Neutrophil (primary cell): ENCODE measurements around the gene RASA1.

Experiments
- H3K27ac ChIP-seq: fragments of 200-600 bp; sonication (generic); 2 replicates; pipeline ENCODE4 v1.5.1; 2016; ENCODE audit warnings: mild to moderate bottlenecking, moderate library complexity
- H3K27me3 ChIP-seq: fragments of 200-600 bp; sonication (generic); 2 replicates; pipeline ENCODE4 v1.6.0; 2016; ENCODE audit warnings: mild to moderate bottlenecking
- H3K36me3 ChIP-seq: fragments of 200-600 bp; sonication (generic); 2 replicates; pipeline ENCODE4 v1.5.1; 2017
- H3K4me1 ChIP-seq, 2 experiments: fragments of 200-600 bp in 1 of 2; sonication (generic) in 1 of 2; 1 replicate in 1 of 2; 2 replicates in 1 of 2; pipeline versions ENCODE4 v1.5.1 to v1.6.1; 2013 to 2016; ENCODE audit warnings: low read depth in 1 of 2, low read length in 1 of 2, mild to moderate bottlenecking in 1 of 2, moderate library complexity in 1 of 2; ENCODE audit not compliant: control insufficient read depth in 1 of 2, insufficient read depth in 1 of 2
- H3K4me3 ChIP-seq, 2 experiments: fragments of 200-600 bp in 1 of 2; sonication (generic) in 1 of 2; 1 replicate in 1 of 2; 2 replicates in 1 of 2; pipeline ENCODE4 v1.5.1; 2013 to 2016; ENCODE audit warnings: low read depth in 1 of 2, low read length in 1 of 2, mild to moderate bottlenecking in 1 of 2, moderate library complexity in 1 of 2
- H3K9me3 ChIP-seq: fragments of 200-600 bp; sonication (generic); 2 replicates; pipeline ENCODE4 v1.5.1; 2016
- CTCF ChIP-seq: fragments of 200-600 bp; sonication (generic); IDR thresholded peaks from 2 replicates; pipeline ENCODE4 v1.5.1; 2016; ENCODE audit warnings: antibody characterized with exemption

Gene RASA1

DNA sequence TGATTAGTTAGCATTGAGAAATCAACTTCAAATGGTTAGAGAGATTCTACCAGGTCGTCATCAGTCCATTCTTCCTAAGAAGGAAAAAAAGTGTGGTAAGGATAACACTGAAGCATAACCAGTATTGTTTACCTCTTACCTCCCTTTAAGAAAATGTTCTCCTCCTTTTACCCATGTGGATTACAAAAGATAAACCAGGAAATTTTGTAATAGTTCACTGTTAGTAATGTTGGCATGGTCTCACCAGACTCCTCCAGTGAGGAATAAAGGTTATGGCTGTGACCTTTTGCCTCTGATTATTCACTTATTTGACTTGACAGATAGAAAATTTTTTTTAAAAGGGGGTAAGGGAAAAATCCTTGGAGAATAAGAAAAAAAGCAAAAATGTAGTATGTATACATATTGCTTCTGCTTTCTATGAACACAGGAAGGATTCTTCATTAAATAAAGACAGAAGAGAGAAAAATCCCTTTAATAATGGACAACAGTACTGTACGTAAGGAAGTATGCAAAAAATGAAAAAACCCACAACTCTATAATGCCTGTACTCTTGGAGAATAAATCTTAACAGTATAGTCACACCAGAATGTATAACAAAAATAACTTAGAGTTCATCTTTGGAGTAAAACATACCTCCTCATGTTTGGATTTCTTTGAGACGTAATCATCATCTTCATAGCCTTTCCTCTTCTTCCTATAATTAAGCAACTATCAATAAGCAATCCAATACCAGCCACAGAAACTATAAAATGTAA lies 126.9 kb downstream of the RASA1 start:
- no peaks in the 10 kb centered on the region for H3K9me3 ChIP-seq
- H3K36me3 ChIP-seq: peaks cover 93% of the 10 kb centered on the region
- TF ChIP-seq CTCF: no peak
- H3K4me3 ChIP-seq: no peak overlapping the region
- no peaks in the 10 kb centered on the region for H3K27me3 ChIP-seq
- H3K4me1 ChIP-seq: peaks cover 16 to 20% of the 10 kb centered on the region in 2 experiments
- H3K27ac ChIP-seq: peak overlapping the region; percentile 52

DNA sequence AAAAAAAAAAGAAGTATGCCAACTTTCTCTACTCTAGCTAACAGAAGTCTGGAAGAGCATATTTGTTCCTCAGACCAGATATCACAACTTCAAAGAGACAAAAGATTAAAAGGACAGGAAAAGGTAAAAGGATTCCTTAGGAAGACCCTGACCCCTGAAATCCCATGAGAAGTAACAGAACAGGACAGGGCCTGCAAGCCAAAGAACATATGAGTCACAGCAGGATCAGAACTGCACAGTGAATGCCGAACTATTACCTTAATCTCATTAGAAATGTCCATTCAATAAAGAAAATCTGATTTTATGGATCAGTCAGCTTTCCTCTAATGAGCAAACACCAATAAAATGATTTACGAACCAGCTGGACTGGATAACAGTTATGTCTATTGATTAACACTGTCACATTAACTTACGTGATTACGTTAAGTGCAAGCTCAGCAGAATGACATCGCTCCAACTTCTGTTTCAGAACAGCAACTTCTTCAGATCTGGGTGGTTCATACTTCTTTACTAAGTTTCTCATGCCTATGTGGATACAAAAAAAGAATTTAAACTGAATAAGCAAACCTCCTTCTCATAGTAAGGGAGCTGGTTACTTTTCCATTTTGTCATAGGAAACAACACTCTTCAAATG lies 131.4 kb downstream of the RASA1 start:
- Histone ChIP-seq H3K9me3 (no peaks in the 10 kb centered on the region), H3K36me3 (peaks cover 74% of the 10 kb centered on the region), H3K27me3 (no peaks in the 10 kb centered on the region), H3K4me3 (no peak overlapping the region), H3K27ac (peak overlapping the region; percentile 62), H3K4me1 (peaks cover 24 to 28% of the 10 kb centered on the region in 2 experiments)
- TF ChIP-seq CTCF: no peak

DNA sequence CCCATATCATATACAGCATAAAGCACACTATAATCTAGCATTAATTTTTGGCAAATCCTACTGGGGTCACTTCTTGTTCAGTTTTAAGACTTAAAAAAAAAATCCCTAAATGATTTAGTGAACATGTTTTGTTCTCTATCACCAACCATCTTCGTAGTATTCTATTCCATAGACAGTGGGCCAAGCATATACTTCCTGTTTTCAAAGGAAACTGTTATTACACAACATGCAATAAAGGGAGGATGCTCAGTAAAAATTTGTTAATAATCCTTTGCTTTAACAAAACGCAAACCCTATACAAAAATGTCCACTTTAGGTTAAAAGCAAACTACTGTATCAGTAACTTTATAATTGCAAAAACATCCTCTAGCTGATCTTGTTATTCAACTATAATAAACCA lies 132.0 kb downstream of the RASA1 start:
- peak overlapping the region; percentile 62 for H3K27ac ChIP-seq
- no peaks in the 10 kb centered on the region for H3K27me3 ChIP-seq
- no peaks in the 10 kb centered on the region for H3K9me3 ChIP-seq
- H3K36me3 ChIP-seq: peaks cover 76% of the 10 kb centered on the region
- no peak for TF ChIP-seq CTCF
- H3K4me1 ChIP-seq: peaks cover 18 to 22% of the 10 kb centered on the region in 2 experiments
- no peak overlapping the region for H3K4me3 ChIP-seq

DNA sequence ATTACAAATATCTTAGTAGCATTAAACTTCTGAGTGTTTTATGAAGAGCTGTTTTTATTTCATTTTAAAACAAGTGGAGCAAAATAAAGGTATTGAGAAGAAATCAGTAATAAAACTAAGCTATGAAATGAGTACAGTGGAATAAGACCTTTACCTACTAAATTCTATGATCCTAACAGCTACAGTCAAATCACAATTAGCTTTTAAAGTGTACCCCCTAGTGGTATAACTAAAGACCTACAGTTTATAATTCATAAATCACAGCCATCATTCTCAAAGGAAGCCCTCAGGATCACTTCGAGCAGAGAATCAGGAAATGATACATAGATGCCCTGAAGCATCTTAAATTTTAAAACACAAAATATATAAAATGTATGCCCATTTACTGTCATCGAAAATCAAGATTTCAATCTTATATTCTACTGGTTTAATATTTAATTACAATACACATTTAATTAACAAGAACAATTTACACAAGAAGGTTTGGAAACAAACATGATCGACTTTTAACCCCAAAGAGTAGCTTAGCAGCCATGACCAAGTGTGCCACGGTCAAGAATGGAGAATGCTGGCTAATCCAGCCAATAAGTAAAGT lies 132.7 kb downstream of the RASA1 start:
- peaks cover 12 to 18% of the 10 kb centered on the region in 2 experiments for H3K4me1 ChIP-seq
- no peak overlapping the region for H3K4me3 ChIP-seq
- H3K27ac ChIP-seq: peak overlapping the region; percentile 62
- H3K27me3 ChIP-seq: no peaks in the 10 kb centered on the region
- H3K9me3 ChIP-seq: no peaks in the 10 kb centered on the region
- peak; percentile 43 for TF ChIP-seq CTCF
- H3K36me3 ChIP-seq: peaks cover 77% of the 10 kb centered on the region

DNA sequence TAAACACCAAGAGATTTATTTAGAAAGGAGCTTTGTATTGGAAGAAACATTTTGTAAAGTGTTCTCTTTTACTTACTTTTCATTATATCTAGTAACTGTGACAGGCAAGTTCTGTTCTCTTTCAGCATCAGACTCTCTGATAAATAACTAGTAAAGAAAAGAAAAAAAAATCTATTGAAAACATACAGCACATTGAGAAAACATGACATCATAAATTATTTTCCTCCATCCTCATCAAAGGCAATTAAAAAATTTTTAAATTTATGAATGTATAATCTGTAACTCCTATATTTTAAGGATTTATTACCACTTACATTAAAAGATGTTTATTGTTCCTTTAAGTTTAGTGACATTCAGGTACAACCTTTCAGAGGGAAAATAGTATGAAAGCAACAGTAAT lies 133.9 kb downstream of the RASA1 start:
- TF ChIP-seq CTCF: no peak
- Histone ChIP-seq H3K4me1 (peaks cover 12 to 18% of the 10 kb centered on the region in 2 experiments), H3K4me3 (no peak overlapping the region), H3K27me3 (no peaks in the 10 kb centered on the region), H3K9me3 (no peaks in the 10 kb centered on the region), H3K27ac (no peak overlapping the region), H3K36me3 (peaks cover 76% of the 10 kb centered on the region)
